ENCODE results near the gene NDUFS3.

The NDUFS3 gene

GRCh38 chr11:47631473-47631872, 52.6 kb downstream of the NDUFS3 start:
- DNase-seq (ENCODE audit: low read depth, low spot score): no peak

Measured in iPS DF 19.7 (cell line).